CD4-positive, alpha-beta T cell treated with Interleukin-2 at 100 ng/mL for 4 hours (primary cell): ENCODE measurements around the gene ADGRV1.
"Not testable (repeated sequence)": the region's sequence is repeated elsewhere in the genome, so short reads cannot be mapped to it uniquely, and the experiment has no call there.

Source experiments
- DNase-seq: peaks from one replicate; pipeline ENCODE4 v3.0.0-alpha.2; 2020; ENCODE audit warnings: low spot score

ADGRV1 gene

DNA sequence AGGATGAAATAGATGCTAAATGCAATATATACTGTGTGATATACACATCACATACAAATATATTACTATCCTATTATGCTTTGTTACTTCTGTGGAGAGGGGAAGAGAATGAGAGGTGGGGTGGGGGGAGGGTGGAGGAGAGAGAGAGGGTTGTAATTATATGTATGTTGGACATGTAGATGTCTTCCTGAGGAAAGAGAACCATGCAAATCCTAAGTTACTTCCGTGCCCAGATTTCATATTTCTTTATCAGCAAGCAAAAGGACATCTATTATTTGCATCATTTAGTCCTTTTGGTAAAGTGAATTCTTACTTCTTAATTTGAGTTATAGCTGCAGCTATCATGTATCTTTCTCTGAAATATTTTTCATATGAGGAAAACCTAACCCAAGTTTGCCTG, 187.5 kb downstream of the ADGRV1 start:
- no peak for DNase-seq

DNA sequence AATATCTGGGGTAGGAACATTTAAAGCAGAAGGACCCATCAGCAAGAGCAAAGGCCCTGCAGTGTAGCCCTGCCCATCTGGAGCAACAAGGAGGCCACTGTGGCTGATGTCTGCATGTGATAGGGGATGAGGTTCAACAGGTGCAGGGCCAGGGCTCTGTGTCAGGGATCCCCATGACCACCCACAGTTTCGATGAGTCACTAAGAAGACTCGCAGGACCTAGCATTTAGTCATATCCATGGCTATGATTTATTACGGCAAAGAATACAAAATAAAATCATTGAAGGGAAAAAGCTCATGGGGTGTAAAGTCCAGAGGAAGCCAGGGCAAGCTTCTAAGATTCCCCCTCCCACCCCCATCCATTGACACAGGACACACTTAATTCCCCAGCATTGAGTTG, 188.6 kb downstream of the ADGRV1 start:
- no peak for DNase-seq

DNA sequence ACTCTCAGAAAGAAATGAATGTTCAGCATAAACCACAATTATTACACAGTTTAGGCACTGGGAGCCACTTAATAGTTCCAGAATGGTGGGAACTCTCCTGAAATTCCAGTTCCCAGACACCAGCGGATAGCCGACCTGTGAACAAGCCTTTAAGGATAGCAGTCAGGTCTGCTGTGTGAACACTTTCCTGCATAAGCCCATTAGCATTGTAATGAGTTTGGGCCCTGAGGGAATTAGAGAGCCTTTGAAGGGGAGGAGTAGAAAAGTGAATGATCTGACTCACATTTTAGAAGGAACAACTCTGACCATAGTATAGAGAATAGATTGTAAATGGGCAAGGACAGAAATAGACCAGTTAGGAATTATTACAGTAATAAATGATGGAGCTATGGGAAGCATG, 189.1 kb downstream of the ADGRV1 start:
- DNase-seq, result no peak

DNA sequence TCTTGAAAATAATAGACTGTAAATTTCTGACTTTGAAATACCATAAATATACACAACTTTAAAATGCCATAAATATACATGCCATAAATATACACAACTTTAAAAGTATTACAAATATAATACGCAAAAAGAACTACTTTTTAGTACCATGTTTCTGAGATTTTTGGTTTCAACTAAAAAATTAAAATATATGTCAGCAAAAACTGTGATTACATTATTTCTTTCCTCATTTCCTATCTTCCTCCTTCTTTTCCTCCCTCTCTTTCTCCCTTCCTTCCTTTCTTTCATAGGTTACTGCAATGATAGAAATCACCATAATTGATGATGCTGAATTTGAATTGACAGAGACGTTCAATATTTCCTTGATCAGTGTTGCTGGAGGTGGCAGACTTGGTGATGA, 200.5 kb downstream of the ADGRV1 start:
- DNase-seq, result no peak

GRCh38 chr5:90767710-90768109, 209.1 kb downstream of the ADGRV1 start:
- DNase-seq, result no peak

DNA sequence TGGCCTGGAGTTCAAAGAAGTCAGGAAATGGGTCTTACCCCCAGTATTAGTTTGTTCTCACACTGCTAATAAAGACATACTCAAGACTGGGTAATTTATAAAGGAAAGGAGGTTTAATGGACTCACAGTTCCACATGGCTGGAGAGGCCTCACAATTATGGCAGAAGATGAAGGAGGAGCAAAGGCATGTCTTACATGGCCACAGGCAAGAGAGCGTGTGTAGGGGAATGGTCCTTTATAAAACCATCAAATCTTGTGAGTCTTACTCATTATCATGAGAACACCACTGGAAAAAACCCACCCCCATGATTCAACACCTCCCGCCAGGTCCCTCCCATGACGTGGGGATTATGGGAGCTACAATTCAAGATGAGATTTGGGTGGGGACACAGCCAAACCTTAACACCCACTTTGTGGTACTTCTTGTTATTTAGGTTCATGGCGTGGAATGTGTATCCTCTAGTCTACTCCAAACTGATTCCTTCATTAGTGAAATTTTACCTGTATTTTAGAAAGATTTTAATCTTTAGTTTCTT, 211.5 kb downstream of the ADGRV1 start:
- not testable (repeated sequence) for DNase-seq

DNA sequence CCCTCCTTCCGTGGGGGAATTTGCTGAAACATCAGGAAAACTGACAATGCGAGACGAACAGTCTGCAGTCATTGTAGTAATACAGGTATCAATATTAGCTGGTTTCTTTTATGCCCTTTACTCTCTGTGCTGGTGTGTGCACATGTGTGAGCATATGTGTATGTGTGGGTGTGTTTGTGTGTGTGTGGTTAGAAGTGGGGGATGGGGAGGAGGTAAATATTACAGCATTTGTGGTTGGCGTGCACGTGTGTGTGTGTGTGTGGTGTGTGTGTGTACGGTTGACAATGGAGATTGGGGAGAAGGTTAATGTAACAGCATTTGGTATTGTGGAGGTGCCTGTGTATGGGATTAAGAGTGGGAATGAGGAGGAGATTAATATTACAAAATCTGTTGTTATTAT, 219.4 kb downstream of the ADGRV1 start:
- DNase-seq, result no peak

DNA sequence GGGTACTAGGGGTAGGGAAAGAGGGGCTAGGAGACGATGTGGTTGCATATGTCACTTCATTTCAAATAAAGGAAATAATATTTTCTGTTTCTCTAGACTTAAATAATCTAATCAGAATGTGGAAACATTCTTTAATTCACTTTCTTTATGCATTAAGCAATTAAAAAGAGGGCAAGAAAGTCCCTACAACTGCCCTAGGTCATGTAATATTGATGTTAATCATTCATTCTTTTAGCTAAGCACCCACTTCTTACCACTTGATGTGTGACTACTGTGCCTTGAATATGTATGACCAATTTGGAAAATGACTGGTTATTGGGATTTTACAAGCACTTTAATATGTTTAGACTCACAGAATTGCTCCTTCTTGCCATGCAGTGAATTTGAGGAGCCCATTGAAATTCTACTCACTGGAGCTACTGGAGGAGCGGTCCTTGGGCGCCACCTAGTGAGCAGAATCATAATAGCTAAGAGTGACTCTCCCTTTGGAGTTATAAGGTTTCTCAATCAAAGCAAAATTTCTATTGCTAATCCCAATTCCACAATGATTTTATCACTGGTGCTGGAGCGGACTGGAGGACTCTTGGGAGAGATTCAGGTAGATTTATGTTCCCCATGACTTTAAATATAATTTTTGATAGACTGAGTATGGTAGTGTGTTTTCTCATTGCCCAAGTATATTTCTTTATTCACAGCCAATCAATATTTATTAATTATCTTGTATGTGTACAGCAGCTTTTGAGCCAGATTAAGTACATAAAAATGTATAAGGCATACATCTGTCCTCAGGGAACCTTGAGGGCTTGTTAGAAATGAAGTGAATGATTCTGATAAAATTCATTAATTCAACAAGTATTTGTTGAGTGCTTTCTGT, 225.1 kb downstream of the ADGRV1 start:
- DNase-seq, result peak; percentile 72

DNA sequence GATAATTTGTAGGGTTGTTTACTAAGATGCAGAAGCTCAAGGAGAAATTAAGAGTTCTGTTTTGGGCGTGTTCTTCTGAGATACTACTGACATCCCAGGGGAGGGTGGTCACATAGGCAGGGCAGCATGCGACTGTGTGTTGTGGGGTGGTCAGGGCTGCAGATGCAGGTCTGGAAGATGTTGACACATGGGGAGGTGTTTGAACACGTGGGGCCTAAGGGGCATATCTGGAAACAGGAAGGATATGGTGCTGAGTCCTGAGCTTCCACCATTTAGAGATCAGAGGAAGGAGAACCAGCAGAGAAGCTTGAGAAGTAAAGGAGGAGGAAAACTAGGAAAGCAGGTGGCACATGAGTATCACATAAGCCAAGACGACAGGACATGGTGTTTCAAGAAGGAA, 228.2 kb downstream of the ADGRV1 start:
- DNase-seq, result no peak

- no peak for DNase-seq
Observed at GRCh38 chr5:90792725-90793124, 234.1 kb downstream of the ADGRV1 start.

DNA sequence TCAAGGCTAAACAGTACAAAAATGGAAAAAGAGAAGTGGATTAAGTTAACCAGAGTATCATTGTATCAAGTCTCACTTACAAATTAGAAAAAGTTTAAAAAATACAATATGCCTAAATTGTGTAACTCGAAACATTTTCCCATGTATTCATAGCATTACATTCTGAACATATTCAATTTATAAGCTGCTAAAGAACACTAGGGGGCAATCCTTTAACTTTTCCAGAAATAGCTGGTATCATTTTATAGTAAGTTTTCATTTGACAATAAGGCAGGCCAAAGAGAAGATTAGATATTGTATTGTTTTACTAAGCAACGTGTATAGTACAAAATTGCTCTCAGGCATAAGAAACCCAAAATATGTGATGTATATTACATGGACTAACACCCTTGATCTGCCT, 234.6 kb downstream of the ADGRV1 start:
- no peak for DNase-seq

- not testable (repeated sequence) for DNase-seq
Observed at GRCh38 chr5:90796919-90797318, 238.3 kb downstream of the ADGRV1 start.

GRCh38 chr5:90800082-90800481, 241.5 kb downstream of the ADGRV1 start:
- not testable (repeated sequence) for DNase-seq

DNA sequence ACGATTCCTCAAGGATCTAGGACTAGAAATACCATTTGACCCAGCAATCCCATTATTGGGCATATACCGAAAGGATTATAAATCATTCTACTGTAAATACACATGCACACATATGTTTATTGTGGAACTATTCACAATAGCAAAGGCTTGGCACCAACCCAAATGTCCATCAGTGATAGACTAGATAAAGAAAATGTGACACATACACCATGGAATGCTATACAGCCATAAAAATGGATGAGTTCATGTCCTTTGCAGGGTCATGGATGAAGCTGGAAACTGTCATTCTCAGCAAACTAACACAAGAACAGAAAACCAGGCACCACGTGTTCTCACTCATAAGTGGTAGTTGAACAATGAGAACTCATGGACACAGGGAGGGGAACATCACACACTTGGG, 241.9 kb downstream of the ADGRV1 start:
- not testable (repeated sequence) for DNase-seq

DNA sequence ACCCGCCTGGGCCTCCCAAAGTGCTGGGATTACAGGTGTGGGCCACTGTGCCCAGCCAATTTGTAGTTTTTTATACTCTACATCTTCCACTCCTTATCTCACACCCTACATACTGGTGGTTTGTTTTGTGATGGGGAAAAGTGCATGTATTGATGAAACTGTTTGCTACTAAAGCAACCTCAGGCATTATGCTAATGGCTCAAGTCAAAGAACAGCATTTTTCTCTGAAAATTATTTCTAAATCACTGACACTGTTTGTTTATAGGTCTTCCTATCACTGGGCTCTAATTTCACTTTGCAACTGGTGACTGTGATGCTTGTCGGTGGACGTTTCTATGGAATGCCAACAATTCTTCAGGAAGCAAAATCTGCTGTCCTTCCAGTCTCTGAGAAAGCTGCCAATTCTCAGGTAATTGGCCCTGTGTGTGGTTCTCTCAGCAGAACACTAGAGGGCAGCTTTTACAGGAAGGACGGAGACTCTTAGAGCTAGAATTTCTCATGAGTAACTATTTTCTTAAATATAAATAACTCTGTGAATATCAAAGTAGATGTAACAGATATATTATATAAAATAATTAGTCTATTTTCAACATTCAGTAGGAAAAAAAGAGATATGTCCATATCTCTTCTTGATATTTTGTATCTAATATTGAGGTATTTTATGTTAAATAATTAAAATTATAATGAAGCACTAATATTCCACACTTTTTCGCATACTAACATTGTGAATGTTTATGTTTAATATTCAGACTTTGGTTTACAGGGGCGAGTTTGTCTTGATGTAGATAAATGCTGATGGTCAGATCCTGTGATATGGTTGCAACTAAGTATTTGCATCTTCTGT, 244.1 kb downstream of the ADGRV1 start:
- DNase-seq, result peak; percentile 11

- DNase-seq, result no peak
Observed at GRCh38 chr5:90803381-90803780, 244.8 kb downstream of the ADGRV1 start.

DNA sequence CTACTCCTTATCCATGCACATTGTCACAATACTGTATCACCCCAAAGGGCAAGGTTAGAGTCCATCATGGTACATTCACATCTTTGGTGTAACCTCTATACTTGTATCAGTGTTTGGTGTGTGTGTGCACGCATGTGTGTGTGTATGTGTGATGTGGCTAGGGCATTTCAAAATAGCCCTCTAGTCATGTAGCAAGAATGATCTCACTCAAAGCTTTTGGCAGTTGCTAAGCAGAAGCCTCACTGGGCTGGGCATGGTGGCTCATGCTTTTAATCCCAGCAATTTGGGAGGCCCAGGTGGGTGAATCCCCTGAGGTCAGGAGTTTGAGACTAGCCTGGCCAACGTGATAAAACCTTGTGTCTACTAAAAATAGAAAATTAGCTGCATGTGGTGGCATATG, 245.3 kb downstream of the ADGRV1 start:
- DNase-seq, result no peak

GRCh38 chr5:90807496-90807895, 248.9 kb downstream of the ADGRV1 start:
- DNase-seq, result no peak

GRCh38 chr5:90809311-90810056, 250.9 kb downstream of the ADGRV1 start:
- no peak for DNase-seq

DNA sequence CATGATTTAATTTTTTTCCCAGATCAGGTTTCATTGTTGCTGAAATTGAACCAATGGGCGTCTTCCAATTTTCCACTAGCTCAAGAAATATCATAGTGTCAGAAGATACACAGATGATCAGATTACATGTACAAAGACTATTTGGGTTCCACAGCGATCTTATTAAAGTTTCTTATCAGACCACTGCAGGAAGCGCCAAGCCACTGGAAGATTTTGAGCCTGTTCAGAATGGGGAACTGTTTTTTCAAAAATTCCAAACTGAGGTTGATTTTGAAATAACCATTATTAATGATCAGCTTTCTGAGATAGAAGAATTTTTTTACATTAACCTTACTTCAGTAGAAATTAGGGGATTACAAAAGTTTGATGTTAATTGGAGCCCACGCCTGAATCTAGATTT, 251.6 kb downstream of the ADGRV1 start:
- no peak for DNase-seq

GRCh38 chr5:90813392-90813791, 254.8 kb downstream of the ADGRV1 start:
- DNase-seq, result no peak

DNA sequence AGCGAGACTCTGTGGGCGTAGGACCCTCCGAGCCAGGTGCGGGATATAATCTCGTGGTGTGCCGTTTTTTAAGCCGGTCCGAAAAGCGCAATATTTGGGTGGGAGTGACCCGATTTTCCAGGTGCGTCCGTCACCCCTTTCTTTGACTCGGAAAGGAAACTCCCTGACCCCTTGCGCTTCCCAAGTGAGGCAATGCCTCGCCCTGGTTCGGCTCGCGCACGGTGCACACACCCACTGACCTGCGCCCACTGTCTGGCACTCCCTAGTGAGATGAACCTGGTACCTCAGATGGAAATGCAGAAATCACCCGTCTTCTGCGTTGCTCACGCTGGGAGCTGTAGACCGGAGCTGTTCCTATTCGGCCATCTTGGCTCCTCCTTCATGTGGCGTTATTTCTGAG, 263.5 kb downstream of the ADGRV1 start:
- not testable (repeated sequence) for DNase-seq
